ENCODE measurements around the gene CSF3R.

- TF ChIP-seq CTCF (IDR thresholded peaks at IDR 0.05; ENCODE audit: insufficient read depth, low read depth, low read length) = no peak
- TF ChIP-seq EZH2 (IDR thresholded peaks at IDR 0.05; ENCODE audit: insufficient read depth, low read length) = no peak
Measured at GRCh38 chr1:36458910-36459309, 23.8 kb downstream of the CSF3R start.

Data from astrocyte (in vitro differentiated cells and primary cell).